Measurements from ENCODE around the gene VPS33B. TPM values are rescaled to one million over a fixed set of nuclear protein-coding genes. Genes with fewer than 3 reads are reported as not detected.
A peak's percentile ranks its signal among the peaks of the same experiment; 100 is the strongest.

Gene VPS33B
- total RNA-seq, 2 experiments from 2014 or later: 22.2 to 22.9 TPM

GRCh38 chr15:91032919-91033803 lies 10.8 kb upstream of the VPS33B start:
- ChIA-PET CTCF (interaction anchor here (0.8 to 3.9 kb wide), 19 partner anchors 9 to 239 kb away, joined by 3 to 30 read pairs (median 5); partner anchors contain the start of genes SV2B, UNC45A and VPS33B), POLR2A (interaction anchor here (1.1 to 1.4 kb wide), 2 partner anchors 10 to 77 kb away, joined by 4 read pairs; no protein-coding TSS in a partner anchor)
- Mint-ChIP-seq H3K9me3 (no peaks in the 10 kb centered on the region), H3K4me1 (ENCODE audit: low read depth) (no peaks in the 10 kb centered on the region), H3K36me3 (ENCODE audit: low read depth) (no peaks in the 10 kb centered on the region), H3K27me3 (no peaks in the 10 kb centered on the region), H3K27ac (no peak overlapping the region), H3K4me3 (no peak overlapping the region)
- ATAC-seq (peak; percentile 89), DNase-seq (peak; percentile 76)
- TF ChIP-seq CTCF (IDR thresholded peaks at IDR 0.05): peak; percentile 61
- intact Hi-C loops (cut with micrococcal nuclease): no loop called here

GRCh38 chr15:91031796-91032195 lies 9.4 kb upstream of the VPS33B start:
- Mint-ChIP-seq H3K36me3 (ENCODE audit: low read depth) (no peaks in the 10 kb centered on the region), H3K4me1 (ENCODE audit: low read depth) (no peaks in the 10 kb centered on the region), H3K27ac (no peak overlapping the region), H3K9me3 (no peaks in the 10 kb centered on the region), H3K27me3 (no peaks in the 10 kb centered on the region), H3K4me3 (no peak overlapping the region)
- TF ChIP-seq CTCF (IDR thresholded peaks at IDR 0.05): no peak
- no peak for ATAC-seq
- DNase-seq: no peak
- POLR2A ChIA-PET: no interaction called here
- intact Hi-C loops (cut with micrococcal nuclease): no loop called here
- CTCF ChIA-PET: interaction anchor here (1.9 to 3.9 kb wide), 5 partner anchors 10 to 240 kb away, joined by 5 to 30 read pairs (median 10); partner anchors contain the start of gene VPS33B

GRCh38 chr15:91027677-91028076 lies 5.3 kb upstream of the VPS33B start:
- no peak overlapping the region for H3K4me3 Mint-ChIP-seq
- DNase-seq (no peak), ATAC-seq (no peak)
- no peaks in the 10 kb centered on the region for H3K9me3 Mint-ChIP-seq
- peaks cover 4% of the 10 kb centered on the region for H3K4me1 Mint-ChIP-seq (ENCODE audit: low read depth)
- ChIA-PET POLR2A (interaction anchor here (0.7 kb wide), 1 partner anchor 73 kb away, joined by 3 read pairs; the partner anchor contains the start of gene RCCD1), CTCF (interaction anchor here (0.6 to 1.6 kb wide), 5 partner anchors 22 to 94 kb away, joined by 3 to 7 read pairs (median 3); no protein-coding TSS in a partner anchor)
- intact Hi-C loops (cut with micrococcal nuclease): no loop called here
- no peak for TF ChIP-seq CTCF (IDR thresholded peaks at IDR 0.05)
- no peak overlapping the region for H3K27ac Mint-ChIP-seq
- H3K27me3 Mint-ChIP-seq: no peaks in the 10 kb centered on the region
- H3K36me3 Mint-ChIP-seq (ENCODE audit: low read depth): no peaks in the 10 kb centered on the region

- no peak for ATAC-seq
- H3K36me3 Mint-ChIP-seq (ENCODE audit: low read depth): no peaks in the 10 kb centered on the region
- H3K4me1 Mint-ChIP-seq (ENCODE audit: low read depth): peaks cover 22% of the 10 kb centered on the region
- H3K27me3 Mint-ChIP-seq: no peaks in the 10 kb centered on the region
- ChIA-PET CTCF (interaction anchor here (1.2 to 3.1 kb wide), 4 partner anchors 9 to 89 kb away, joined by 3 to 22 read pairs (median 10); no protein-coding TSS in a partner anchor), POLR2A (interaction anchor here (1.0 to 1.5 kb wide), 2 partner anchors 10 to 34 kb away, joined by 3 to 4 read pairs; no protein-coding TSS in a partner anchor)
- no peak for TF ChIP-seq CTCF (IDR thresholded peaks at IDR 0.05)
- no peaks in the 10 kb centered on the region for H3K9me3 Mint-ChIP-seq
- DNase-seq: no peak
- intact Hi-C loops (cut with micrococcal nuclease): no loop called here
- no peak overlapping the region for H3K4me3 Mint-ChIP-seq
- no peak overlapping the region for H3K27ac Mint-ChIP-seq
Measured at GRCh38 chr15:91023720-91024119, 1.3 kb upstream of the VPS33B start.

GRCh38 chr15:91022832-91023129 lies 387 bp upstream of the VPS33B start:
- Mint-ChIP-seq H3K27ac (peak overlapping the region; percentile 90), H3K27me3 (no peaks in the 10 kb centered on the region), H3K9me3 (no peaks in the 10 kb centered on the region), H3K4me1 (ENCODE audit: low read depth) (peaks cover 30% of the 10 kb centered on the region), H3K4me3 (peak overlapping the region; percentile 83), H3K36me3 (ENCODE audit: low read depth) (no peaks in the 10 kb centered on the region)
- ATAC-seq (no peak), DNase-seq (no peak)
- ChIA-PET POLR2A (interaction anchor here (1.0 to 1.5 kb wide), 2 partner anchors 11 to 33 kb away, joined by 3 to 4 read pairs; no protein-coding TSS in a partner anchor), CTCF (interaction anchor here (1.7 to 3.1 kb wide), 4 partner anchors 10 to 90 kb away, joined by 5 to 22 read pairs (median 11); partner anchors contain the start of gene HDDC3)
- no peak for TF ChIP-seq CTCF (IDR thresholded peaks at IDR 0.05)
- intact Hi-C loops (cut with micrococcal nuclease): no loop called here
